MM.1S (cell line): Measurements from ENCODE around the gene UCN2.

Experiments used
- CTCF ChIP-seq: fragments of 300-600 bp; sonication (generic); IDR thresholded peaks from 2 replicates; pipeline ENCODE4 v1.5.1; 2016; ENCODE audit warnings: antibody characterized with exemption, low read length, mixed read lengths
- EZH2 ChIP-seq: fragments of 300-600 bp; sonication (generic); optimal IDR thresholded peaks from 2 replicates; pipeline ENCODE3; 2017; ENCODE audit warnings: low read depth, mild to moderate bottlenecking, antibody characterized with exemption, low read length, mixed read lengths

- TF ChIP-seq CTCF = no peak
- no peak for TF ChIP-seq EZH2
These were observed 31.0 kb upstream of the UCN2 start for GRCh38 chr3:48594417-48595049.
